GM19468 (cell line): ENCODE data around the gene ACTL10.

ENCODE experiments used
- ATAC-seq: cut with Tn5 transposase; IDR thresholded peaks from one replicate; pipeline ENCODE4 v1.9.1; 2021; ENCODE audit warnings: mild to moderate bottlenecking, moderate library complexity, moderate number of reproducible peaks; ENCODE audit not compliant: unreplicated experiment; ENCODE audit errors: extremely low read depth

Gene ACTL10

GRCh38 chr20:33674294-33675135 lies 7.8 kb downstream of the ACTL10 start, which contains the start of gene NECAB3:
Gene NECAB3 (minus strand): TSS chr20:33674428. CDS start chr20:33674352, 76 bp downstream.
- no peak for ATAC-seq

- no peak for ATAC-seq
Observed at GRCh38 chr20:33675136-33675959, 8.6 kb downstream of the ACTL10 start.

- no peak for ATAC-seq
Observed at GRCh38 chr20:33676121-33676520, 9.4 kb downstream of the ACTL10 start.

- ATAC-seq: no peak
Observed at GRCh38 chr20:33676652-33677645, 10.2 kb downstream of the ACTL10 start.

GRCh38 chr20:33677991-33678702 lies 11.4 kb downstream of the ACTL10 start:
- ATAC-seq: no peak

GRCh38 chr20:33679758-33680485 lies 13.2 kb downstream of the ACTL10 start:
- ATAC-seq: no peak

- no peak for ATAC-seq
Observed at GRCh38 chr20:33680686-33681085, 13.9 kb downstream of the ACTL10 start.

GRCh38 chr20:33681288-33681687 lies 14.5 kb downstream of the ACTL10 start:
- no peak for ATAC-seq

GRCh38 chr20:33681728-33682353 lies 15.1 kb downstream of the ACTL10 start:
- no peak for ATAC-seq

GRCh38 chr20:33684533-33685327 lies 18.0 kb downstream of the ACTL10 start:
- ATAC-seq: no peak

GRCh38 chr20:33685328-33686099 lies 18.8 kb downstream of the ACTL10 start:
- peak; percentile 13 for ATAC-seq

GRCh38 chr20:33686100-33686983 lies 19.6 kb downstream of the ACTL10 start, which contains the start of gene E2F1:
Gene E2F1 (minus strand): TSS chr20:33686385. CDS start chr20:33686264, 121 bp downstream.
- peak; percentile 70 for ATAC-seq

- ATAC-seq: no peak
Observed at GRCh38 chr20:33686984-33687366, 20.2 kb downstream of the ACTL10 start.

- ATAC-seq: no peak
Observed at GRCh38 chr20:33687370-33687915, 20.7 kb downstream of the ACTL10 start.
